ENCODE measurements around the gene AFG1L. TPM values are rescaled to one million over a fixed set of nuclear protein-coding genes. Genes with fewer than 3 reads are reported as not detected.
"Not testable (repeated sequence)": the region's sequence is repeated elsewhere in the genome, so short reads cannot be mapped to it uniquely, and the experiment has no call there.

AFG1L gene
- total and polyA plus RNA-seq, 4 donors = 2.7 to 2.8 (median 2.7) TPM

DNA sequence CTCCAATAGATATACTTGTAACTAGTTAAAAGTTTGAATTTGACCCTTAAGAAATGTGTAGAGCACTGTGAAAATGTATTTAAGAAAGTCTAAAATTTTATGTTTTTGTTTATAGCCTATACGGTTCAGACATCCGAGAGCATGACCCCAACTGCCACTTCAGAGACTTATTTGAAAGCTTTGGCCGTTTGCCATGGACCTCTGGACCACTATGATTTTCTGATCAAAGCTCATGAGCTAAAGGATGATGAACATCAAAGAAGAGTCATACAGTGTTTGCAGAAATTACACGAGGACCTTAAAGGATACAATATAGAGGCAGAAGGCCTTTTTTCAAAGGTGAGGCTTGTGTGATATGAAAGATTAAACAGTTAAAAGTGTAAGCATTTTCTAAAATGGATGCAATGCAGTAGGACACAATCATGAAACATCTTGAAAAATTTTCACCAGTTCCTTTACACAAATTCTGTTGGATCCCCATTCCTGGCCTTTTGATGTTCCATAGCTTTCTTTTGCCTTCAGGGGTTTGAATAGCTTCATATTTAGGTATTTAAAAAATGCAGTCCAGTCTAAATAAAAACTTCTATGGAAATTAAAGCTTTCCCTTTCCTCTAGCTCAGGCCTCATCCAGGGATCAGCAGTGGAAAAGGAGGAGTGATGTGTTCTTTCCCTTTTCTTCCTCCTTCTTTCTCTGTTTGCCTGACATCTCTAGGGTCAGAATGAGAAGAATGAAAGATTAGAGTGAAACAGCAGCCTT is 29.0 kb downstream of the AFG1L start:
- 85% methylated on average over 4 of the region's 4 CpGs for WGBS
- H3K27me3 ChIP-seq (ENCODE audit: control insufficient read depth in 4 of 4, insufficient read depth in 4 of 4, low read length in 3 of 4) = no peaks in the 10 kb centered on the region
- DNase-seq (ENCODE audit: low spot score) = no peak
- no peaks in the 10 kb centered on the region for H3K4me1 ChIP-seq (ENCODE audit: control insufficient read depth in 4 of 4, insufficient read depth in 4 of 4, low read length in 3 of 4)
- no peak overlapping the region for H3K4me3 ChIP-seq (ENCODE audit: low read depth in 1 of 3, low read length in 3 of 3)
- no peak overlapping the region for H3K9ac ChIP-seq (ENCODE audit: low read depth in 1 of 2, low read length in 2 of 2)
- H3K36me3 ChIP-seq (ENCODE audit: control insufficient read depth in 4 of 4, insufficient read depth in 3 of 4, low read depth in 1 of 4, low read length in 3 of 4) = peaks cover 0 to 5% (median 3%) of the 10 kb centered on the region in 4 donors
- H3K27ac ChIP-seq (ENCODE audit: low read depth in 1 of 2, low read length in 2 of 2) = no peak overlapping the region
- TF ChIP-seq FOXA2 (IDR thresholded peaks at IDR 0.05) (no peak), ATF3 (IDR thresholded peaks at IDR 0.05) (no peak), TAF1 (conservative IDR thresholded peaks at IDR 0.05) (no peak), MAX (IDR thresholded peaks at IDR 0.05) (no peak), RXRA (IDR thresholded peaks at IDR 0.05) (no peak), YY1 (IDR thresholded peaks at IDR 0.05) (no peak), EGR1 (IDR thresholded peaks at IDR 0.05; ENCODE audit: low read depth in 2 of 2) (no peak), HNF4A (conservative IDR thresholded peaks at IDR 0.05) (no peak), GABPA (IDR thresholded peaks at IDR 0.05 in 1 of 2, conservative IDR thresholded peaks at IDR 0.05 in 1 of 2) (no peak), JUND (IDR thresholded peaks at IDR 0.05) (no peak)
- no peaks in the 10 kb centered on the region for H3K9me3 ChIP-seq (ENCODE audit: control insufficient read depth in 4 of 4, low read length in 3 of 4)

GRCh38 chr6:108330221-108330785 is 35.4 kb downstream of the AFG1L start:
- not testable (repeated sequence) for DNase-seq (ENCODE audit: low spot score); H3K9ac ChIP-seq (ENCODE audit: low read depth in 1 of 2, low read length in 2 of 2)
- 93% methylated on average over 7 of the region's 7 CpGs for WGBS

GRCh38 chr6:108330806-108331205 is 36.0 kb downstream of the AFG1L start:
- 91% methylated on average over 2 of the region's 2 CpGs for WGBS
- DNase-seq (ENCODE audit: low spot score) = no peak
- H3K9ac ChIP-seq (ENCODE audit: low read depth in 1 of 2, low read length in 2 of 2) = no peak overlapping the region
- H3K36me3 ChIP-seq (ENCODE audit: control insufficient read depth in 4 of 4, insufficient read depth in 3 of 4, low read depth in 1 of 4, low read length in 3 of 4) = peaks cover 0 to 3% (median under 1%) of the 10 kb centered on the region in 4 donors
- H3K4me1 ChIP-seq (ENCODE audit: control insufficient read depth in 4 of 4, insufficient read depth in 4 of 4, low read length in 3 of 4) = peaks cover 0 to 2% (median 0%) of the 10 kb centered on the region in 4 donors
- H3K27me3 ChIP-seq (ENCODE audit: control insufficient read depth in 4 of 4, insufficient read depth in 4 of 4, low read length in 3 of 4) = no peaks in the 10 kb centered on the region
- no peak overlapping the region for H3K4me3 ChIP-seq (ENCODE audit: low read depth in 1 of 3, low read length in 3 of 3)
- no peak overlapping the region for H3K27ac ChIP-seq (ENCODE audit: low read depth in 1 of 2, low read length in 2 of 2)
- no peak for TF ChIP-seq YY1 (IDR thresholded peaks at IDR 0.05)
- TF ChIP-seq HNF4G (IDR thresholded peaks at IDR 0.05) = no peak
- TF ChIP-seq RXRA (IDR thresholded peaks at IDR 0.05) = no peak
- TF ChIP-seq JUND (IDR thresholded peaks at IDR 0.05) = no peak
- no peak for TF ChIP-seq NR2F2 (IDR thresholded peaks at IDR 0.05)
- TF ChIP-seq, protein P1, sequence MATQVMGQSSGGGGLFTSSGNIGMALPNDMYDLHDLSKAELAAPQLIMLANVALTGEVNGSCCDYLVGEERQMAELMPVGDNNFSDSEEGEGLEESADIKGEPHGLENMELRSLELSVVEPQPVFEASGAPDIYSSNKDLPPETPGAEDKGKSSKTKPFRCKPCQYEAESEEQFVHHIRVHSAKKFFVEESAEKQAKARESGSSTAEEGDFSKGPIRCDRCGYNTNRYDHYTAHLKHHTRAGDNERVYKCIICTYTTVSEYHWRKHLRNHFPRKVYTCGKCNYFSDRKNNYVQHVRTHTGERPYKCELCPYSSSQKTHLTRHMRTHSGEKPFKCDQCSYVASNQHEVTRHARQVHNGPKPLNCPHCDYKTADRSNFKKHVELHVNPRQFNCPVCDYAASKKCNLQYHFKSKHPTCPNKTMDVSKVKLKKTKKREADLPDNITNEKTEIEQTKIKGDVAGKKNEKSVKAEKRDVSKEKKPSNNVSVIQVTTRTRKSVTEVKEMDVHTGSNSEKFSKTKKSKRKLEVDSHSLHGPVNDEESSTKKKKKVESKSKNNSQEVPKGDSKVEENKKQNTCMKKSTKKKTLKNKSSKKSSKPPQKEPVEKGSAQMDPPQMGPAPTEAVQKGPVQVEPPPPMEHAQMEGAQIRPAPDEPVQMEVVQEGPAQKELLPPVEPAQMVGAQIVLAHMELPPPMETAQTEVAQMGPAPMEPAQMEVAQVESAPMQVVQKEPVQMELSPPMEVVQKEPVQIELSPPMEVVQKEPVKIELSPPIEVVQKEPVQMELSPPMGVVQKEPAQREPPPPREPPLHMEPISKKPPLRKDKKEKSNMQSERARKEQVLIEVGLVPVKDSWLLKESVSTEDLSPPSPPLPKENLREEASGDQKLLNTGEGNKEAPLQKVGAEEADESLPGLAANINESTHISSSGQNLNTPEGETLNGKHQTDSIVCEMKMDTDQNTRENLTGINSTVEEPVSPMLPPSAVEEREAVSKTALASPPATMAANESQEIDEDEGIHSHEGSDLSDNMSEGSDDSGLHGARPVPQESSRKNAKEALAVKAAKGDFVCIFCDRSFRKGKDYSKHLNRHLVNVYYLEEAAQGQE (IDR thresholded peaks at IDR 0.05) = no peak
- TF ChIP-seq RAD21 (IDR thresholded peaks at IDR 0.05) = no peak
- TF ChIP-seq, protein P2, sequence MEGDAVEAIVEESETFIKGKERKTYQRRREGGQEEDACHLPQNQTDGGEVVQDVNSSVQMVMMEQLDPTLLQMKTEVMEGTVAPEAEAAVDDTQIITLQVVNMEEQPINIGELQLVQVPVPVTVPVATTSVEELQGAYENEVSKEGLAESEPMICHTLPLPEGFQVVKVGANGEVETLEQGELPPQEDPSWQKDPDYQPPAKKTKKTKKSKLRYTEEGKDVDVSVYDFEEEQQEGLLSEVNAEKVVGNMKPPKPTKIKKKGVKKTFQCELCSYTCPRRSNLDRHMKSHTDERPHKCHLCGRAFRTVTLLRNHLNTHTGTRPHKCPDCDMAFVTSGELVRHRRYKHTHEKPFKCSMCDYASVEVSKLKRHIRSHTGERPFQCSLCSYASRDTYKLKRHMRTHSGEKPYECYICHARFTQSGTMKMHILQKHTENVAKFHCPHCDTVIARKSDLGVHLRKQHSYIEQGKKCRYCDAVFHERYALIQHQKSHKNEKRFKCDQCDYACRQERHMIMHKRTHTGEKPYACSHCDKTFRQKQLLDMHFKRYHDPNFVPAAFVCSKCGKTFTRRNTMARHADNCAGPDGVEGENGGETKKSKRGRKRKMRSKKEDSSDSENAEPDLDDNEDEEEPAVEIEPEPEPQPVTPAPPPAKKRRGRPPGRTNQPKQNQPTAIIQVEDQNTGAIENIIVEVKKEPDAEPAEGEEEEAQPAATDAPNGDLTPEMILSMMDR (IDR thresholded peaks at IDR 0.05; ENCODE audit: low read depth, low read length, missing input control) = no peak
- TF ChIP-seq TAF1 (conservative IDR thresholded peaks at IDR 0.05) = no peak
- TF ChIP-seq SP1 (IDR thresholded peaks at IDR 0.05) = no peak
- TF ChIP-seq FOXA1 (IDR thresholded peaks at IDR 0.05) = no peak
- TF ChIP-seq EGR1 (IDR thresholded peaks at IDR 0.05; ENCODE audit: low read depth in 2 of 2) = no peak
- no peak for TF ChIP-seq ATF3 (IDR thresholded peaks at IDR 0.05)
- no peak for TF ChIP-seq GABPA (IDR thresholded peaks at IDR 0.05 in 1 of 2, conservative IDR thresholded peaks at IDR 0.05 in 1 of 2)
- TF ChIP-seq MAX (IDR thresholded peaks at IDR 0.05) = no peak
- no peak for TF ChIP-seq HNF4A (conservative IDR thresholded peaks at IDR 0.05)
- TF ChIP-seq FOXA2 (IDR thresholded peaks at IDR 0.05) = no peak
- no peak for TF ChIP-seq ZBTB33 (IDR thresholded peaks at IDR 0.05)
- H3K9me3 ChIP-seq (ENCODE audit: control insufficient read depth in 4 of 4, low read length in 3 of 4) = no peaks in the 10 kb centered on the region

More at GRCh38 chr6:108330221-108330785, 35.4 kb downstream of the AFG1L start:
- H3K27me3 ChIP-seq (ENCODE audit: control insufficient read depth in 4 of 4, insufficient read depth in 4 of 4, low read length in 3 of 4); H3K36me3 ChIP-seq (ENCODE audit: control insufficient read depth in 4 of 4, insufficient read depth in 3 of 4, low read depth in 1 of 4, low read length in 3 of 4); H3K4me1 ChIP-seq (ENCODE audit: control insufficient read depth in 4 of 4, insufficient read depth in 4 of 4, low read length in 3 of 4); H3K27ac ChIP-seq (ENCODE audit: low read depth in 1 of 2, low read length in 2 of 2); H3K4me3 ChIP-seq (ENCODE audit: low read depth in 1 of 3, low read length in 3 of 3); H3K9me3 ChIP-seq (ENCODE audit: control insufficient read depth in 4 of 4, low read length in 3 of 4): not testable (repeated sequence)

All from liver (tissue), 9 donors.